GM10266 (cell line): ENCODE data around the gene CALML4.

Experiments
- DNase-seq: peaks from one replicate; pipeline ENCODE4 v3.0.0; 2012; ENCODE audit errors: extremely low spot score
- CTCF ChIP-seq: IDR thresholded peaks from 2 replicates; pipeline ENCODE4 v1.5.1; 2012; ENCODE audit warnings: mild to moderate bottlenecking, low read depth; ENCODE audit not compliant: control insufficient read depth, insufficient read depth; ENCODE audit errors: missing control alignments

The CALML4 gene

GRCh38 chr15:68209272-68209671 lies 4.1 kb upstream of the CALML4 start:
- DNase-seq = no peak
- no peak for TF ChIP-seq CTCF

GRCh38 chr15:68208636-68209240 lies 3.6 kb upstream of the CALML4 start:
- TF ChIP-seq CTCF = no peak
- DNase-seq = no peak

- no peak for TF ChIP-seq CTCF
- no peak for DNase-seq
Observed at GRCh38 chr15:68208136-68208535, 3.0 kb upstream of the CALML4 start.

GRCh38 chr15:68207176-68207935 lies 2.2 kb upstream of the CALML4 start:
- no peak for TF ChIP-seq CTCF
- no peak for DNase-seq

GRCh38 chr15:68206711-68207151 lies 1.6 kb upstream of the CALML4 start:
- DNase-seq = no peak
- TF ChIP-seq CTCF = no peak

GRCh38 chr15:68205954-68206539 lies 915 bp upstream of the CALML4 start:
- TF ChIP-seq CTCF = no peak
- no peak for DNase-seq

GRCh38 chr15:68205558-68205944 lies 419 bp upstream of the CALML4 start:
- no peak for TF ChIP-seq CTCF
- DNase-seq = no peak
